ENCODE data around the gene C4orf54. TPM values are rescaled to one million over a fixed set of nuclear protein-coding genes. Genes with fewer than 3 reads are reported as not detected.

C4orf54 gene
- total RNA-seq, 4 donors from 2014 or later: 0.21 TPM; not detected in 3

- Histone ChIP-seq H3K9me3 (no peaks in the 10 kb centered on the region), H3K27me3 (no peaks in the 10 kb centered on the region), H3K36me3 (no peaks in the 10 kb centered on the region), H3K27ac (no peak overlapping the region), H3K4me3 (no peak overlapping the region), H3K4me1 (no peaks in the 10 kb centered on the region)
- no peak for DNase-seq
- TF ChIP-seq POLR2A (IDR thresholded peaks at IDR 0.05) (no peak), CTCF (IDR thresholded peaks at IDR 0.05) (no peak)
- intact Hi-C loops (cut with DNase I; ENCODE audit: low total_unique reads): no loop called here
Observed at GRCh38 chr4:99651016-99651769, 6.4 kb downstream of the C4orf54 start.

GRCh38 chr4:99649778-99650177 lies 7.8 kb downstream of the C4orf54 start:
- no peak for DNase-seq
- no peaks in the 10 kb centered on the region for H3K4me1 ChIP-seq
- no peaks in the 10 kb centered on the region for H3K9me3 ChIP-seq
- no peak overlapping the region for H3K27ac ChIP-seq
- intact Hi-C loops (cut with DNase I; ENCODE audit: low total_unique reads): no loop called here
- no peak overlapping the region for H3K4me3 ChIP-seq
- H3K36me3 ChIP-seq: no peaks in the 10 kb centered on the region
- TF ChIP-seq POLR2A (IDR thresholded peaks at IDR 0.05) (no peak), CTCF (IDR thresholded peaks at IDR 0.05) (no peak)
- H3K27me3 ChIP-seq: no peaks in the 10 kb centered on the region

- H3K27ac ChIP-seq: no peak overlapping the region
- no peak for DNase-seq
- no peaks in the 10 kb centered on the region for H3K4me1 ChIP-seq
- no peak overlapping the region for H3K4me3 ChIP-seq
- intact Hi-C loops (cut with DNase I; ENCODE audit: low total_unique reads): no loop called here
- TF ChIP-seq POLR2A (IDR thresholded peaks at IDR 0.05): no peak
- no peak for TF ChIP-seq CTCF (IDR thresholded peaks at IDR 0.05)
- H3K9me3 ChIP-seq: no peaks in the 10 kb centered on the region
- no peaks in the 10 kb centered on the region for H3K36me3 ChIP-seq
- H3K27me3 ChIP-seq: no peaks in the 10 kb centered on the region
Observed at GRCh38 chr4:99649208-99649607, 8.4 kb downstream of the C4orf54 start.

GRCh38 chr4:99648321-99648720 lies 9.3 kb downstream of the C4orf54 start:
- H3K27me3 ChIP-seq: no peaks in the 10 kb centered on the region
- intact Hi-C loops (cut with DNase I; ENCODE audit: low total_unique reads): no loop called here
- no peak for TF ChIP-seq POLR2A (IDR thresholded peaks at IDR 0.05)
- no peak for TF ChIP-seq CTCF (IDR thresholded peaks at IDR 0.05)
- no peak overlapping the region for H3K27ac ChIP-seq
- H3K4me1 ChIP-seq: no peaks in the 10 kb centered on the region
- DNase-seq: no peak
- no peak overlapping the region for H3K4me3 ChIP-seq
- no peaks in the 10 kb centered on the region for H3K9me3 ChIP-seq
- no peaks in the 10 kb centered on the region for H3K36me3 ChIP-seq

- no peaks in the 10 kb centered on the region for H3K36me3 ChIP-seq
- no peak for DNase-seq
- H3K27me3 ChIP-seq: no peaks in the 10 kb centered on the region
- no peaks in the 10 kb centered on the region for H3K9me3 ChIP-seq
- H3K4me3 ChIP-seq: no peak overlapping the region
- H3K27ac ChIP-seq: no peak overlapping the region
- intact Hi-C loops (cut with DNase I; ENCODE audit: low total_unique reads): no loop called here
- H3K4me1 ChIP-seq: no peaks in the 10 kb centered on the region
- TF ChIP-seq CTCF (IDR thresholded peaks at IDR 0.05) (no peak), POLR2A (IDR thresholded peaks at IDR 0.05) (no peak)
Observed at GRCh38 chr4:99647071-99647470, 10.6 kb downstream of the C4orf54 start.

All from uterus (tissue), 4 donors.